Islet precursor cell (in vitro differentiated cells): ENCODE measurements around the gene TESMIN.

Source experiments
- DNase-seq: peaks from one replicate; pipeline ENCODE4 v3.0.0-alpha.2; 2018

The TESMIN gene

DNA sequence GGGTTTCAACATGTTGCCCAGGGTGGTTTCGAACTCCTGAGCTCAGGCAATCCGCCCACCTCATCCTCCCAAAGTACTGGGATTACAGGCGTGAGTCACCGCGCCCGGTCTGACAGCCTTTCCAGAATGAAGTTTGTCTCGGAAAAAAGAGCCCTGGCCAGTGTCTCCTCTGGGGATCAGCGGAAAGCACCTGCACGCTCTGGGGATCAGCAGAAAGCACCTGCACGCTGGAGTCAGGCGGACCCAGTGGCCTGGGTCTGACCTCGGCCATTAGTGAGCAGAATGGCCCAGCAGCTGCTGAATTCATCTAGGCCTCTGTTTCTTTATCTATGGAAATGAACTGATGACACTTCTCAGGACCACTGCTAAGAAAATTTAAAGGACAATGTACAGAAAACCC lies 10.5 kb upstream of the TESMIN start:
- DNase-seq = no peak

DNA sequence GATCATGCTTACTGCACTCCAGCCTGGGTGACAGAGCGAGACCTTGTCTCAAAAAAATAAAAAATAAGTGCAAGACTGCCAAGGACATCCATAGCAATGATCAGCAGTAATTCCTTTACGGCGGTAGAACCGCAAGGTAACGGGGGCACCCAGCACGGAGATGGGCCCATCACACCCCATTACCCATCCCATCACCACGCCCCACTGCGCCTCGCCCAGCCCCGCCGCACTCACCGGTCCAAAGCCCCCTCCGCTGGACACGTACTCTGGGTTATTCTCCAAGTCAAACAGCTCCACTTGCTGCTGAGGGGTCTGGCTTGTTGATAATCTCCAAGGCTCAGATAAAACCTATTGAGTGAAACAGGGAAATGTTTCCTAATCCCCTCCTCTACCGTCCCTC lies 8.7 kb upstream of the TESMIN start:
- no peak for DNase-seq

DNA sequence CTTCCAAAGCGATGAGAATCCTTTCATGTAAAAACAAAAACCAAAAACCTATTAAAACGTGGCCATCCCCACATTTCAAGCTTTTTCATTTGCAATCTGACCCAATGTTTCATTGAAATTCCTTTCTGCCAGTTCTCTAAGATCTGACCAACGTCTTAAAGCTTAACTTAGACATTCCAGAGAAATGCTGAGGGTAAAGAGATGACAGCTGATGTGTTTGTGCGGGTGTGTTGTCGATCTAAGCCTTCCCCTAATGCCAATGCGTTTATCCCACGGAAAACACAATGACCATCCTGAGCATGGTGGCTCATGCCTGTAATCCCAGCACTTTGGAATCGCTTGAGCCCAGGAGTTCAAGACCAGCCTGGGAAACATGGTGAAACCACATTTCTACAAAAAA lies 6.4 kb upstream of the TESMIN start:
- no peak for DNase-seq

DNA sequence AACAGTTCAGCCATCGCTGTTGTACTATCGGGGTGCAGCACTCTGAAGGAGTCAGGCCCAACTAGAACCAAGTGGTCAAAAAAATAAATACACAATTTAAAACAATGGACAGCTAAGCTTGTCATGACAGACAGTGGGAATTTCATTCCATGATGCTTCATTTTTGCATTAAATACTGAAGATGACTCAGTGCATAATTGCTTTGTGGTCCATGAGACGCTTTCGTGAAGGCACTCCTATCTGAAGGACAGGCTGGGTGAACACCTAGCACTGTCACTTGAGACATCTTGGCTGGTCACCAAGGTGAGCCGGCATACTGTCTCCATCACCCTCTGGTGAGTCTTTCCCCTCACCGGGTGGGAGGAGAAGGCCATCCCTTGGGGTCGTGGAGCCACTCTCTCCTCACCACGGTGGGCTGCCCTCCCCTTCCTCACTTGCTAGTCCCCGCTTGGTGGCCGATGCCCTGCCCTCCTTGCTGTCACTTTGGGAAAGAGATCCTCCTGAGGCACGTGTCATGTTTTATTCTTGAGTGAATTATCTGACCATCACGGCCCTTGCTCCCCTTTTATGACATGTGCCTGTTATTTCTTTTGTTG lies 4.9 kb upstream of the TESMIN start:
- no peak for DNase-seq

DNA sequence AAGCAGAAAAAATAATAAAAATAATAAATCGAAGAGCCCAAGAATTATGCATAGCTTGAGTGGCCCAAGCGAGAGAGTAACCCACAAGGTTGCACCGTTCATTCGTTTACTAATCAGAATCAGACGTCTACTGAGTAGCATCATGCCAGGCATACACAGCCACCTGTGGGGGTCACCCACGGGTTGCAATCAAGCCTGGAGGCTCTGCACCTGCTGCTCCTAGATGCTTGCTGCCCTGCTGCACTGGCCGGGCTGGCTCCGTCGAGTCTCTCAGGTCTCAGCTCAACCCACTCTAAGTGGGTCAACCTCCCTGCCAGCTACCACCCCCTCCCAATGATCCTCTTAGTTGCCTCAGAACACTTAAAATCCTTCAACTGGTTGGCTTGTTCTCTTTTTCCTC lies 2.0 kb upstream of the TESMIN start:
- DNase-seq = no peak

DNA sequence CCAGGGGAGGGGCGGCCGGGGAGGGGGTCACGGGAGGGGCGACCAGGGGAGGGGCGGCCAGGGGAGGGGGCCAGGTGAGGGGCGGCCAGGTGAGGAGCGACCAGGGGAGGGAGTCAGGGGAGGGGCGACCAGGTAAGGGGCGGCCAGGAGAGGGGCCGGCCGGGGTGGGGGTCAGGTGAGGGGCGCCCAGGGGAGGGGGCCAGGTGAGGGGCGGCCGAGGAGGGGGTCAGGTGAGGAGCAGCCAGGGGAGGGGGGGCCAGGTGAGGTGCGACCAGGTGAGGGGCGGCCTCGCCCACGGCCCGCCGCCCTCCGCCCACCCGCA lies 355 bp downstream of the TESMIN start:
- no peak for DNase-seq

DNA sequence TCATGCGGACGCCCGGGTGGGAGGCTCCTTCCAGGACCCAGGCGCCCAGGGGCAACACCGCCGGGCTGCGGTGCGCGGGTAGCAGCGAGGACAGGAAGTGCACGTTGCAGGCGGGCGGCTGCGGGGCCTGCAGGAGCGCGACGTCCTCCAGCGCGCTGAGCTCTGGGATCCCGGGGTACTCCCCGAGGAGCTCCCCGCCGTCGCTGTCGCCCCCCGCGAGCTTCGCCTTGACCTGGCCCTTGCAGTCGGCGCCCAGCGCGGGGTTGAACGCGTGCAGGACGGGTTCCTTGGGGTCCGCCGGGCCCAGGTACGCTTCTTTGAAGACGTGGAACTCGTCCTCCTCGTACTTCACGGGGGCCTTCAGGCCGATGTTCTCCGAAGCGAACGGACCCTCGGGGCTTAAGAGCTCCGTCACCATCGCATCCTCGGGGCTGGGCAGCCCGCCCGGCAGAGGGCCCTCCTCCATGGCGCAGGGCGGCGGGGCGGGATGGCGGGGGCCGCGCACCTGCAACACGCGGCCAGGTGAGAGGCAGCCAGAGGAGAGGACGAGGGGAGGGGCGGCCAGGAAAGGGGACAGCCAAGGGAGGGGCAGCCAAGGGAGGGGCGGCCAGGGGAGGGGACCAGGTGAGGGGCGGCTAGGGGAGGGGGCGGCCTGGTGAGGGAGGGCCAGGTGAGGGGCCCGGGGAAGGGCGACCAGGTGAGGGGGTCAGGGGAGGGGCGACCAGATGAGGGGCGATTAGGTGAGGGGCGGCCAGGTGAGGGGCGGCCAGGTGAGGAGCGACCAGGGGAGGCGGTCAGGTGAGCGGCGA lies 921 bp downstream of the TESMIN start:
- DNase-seq = peak; percentile 74

DNA sequence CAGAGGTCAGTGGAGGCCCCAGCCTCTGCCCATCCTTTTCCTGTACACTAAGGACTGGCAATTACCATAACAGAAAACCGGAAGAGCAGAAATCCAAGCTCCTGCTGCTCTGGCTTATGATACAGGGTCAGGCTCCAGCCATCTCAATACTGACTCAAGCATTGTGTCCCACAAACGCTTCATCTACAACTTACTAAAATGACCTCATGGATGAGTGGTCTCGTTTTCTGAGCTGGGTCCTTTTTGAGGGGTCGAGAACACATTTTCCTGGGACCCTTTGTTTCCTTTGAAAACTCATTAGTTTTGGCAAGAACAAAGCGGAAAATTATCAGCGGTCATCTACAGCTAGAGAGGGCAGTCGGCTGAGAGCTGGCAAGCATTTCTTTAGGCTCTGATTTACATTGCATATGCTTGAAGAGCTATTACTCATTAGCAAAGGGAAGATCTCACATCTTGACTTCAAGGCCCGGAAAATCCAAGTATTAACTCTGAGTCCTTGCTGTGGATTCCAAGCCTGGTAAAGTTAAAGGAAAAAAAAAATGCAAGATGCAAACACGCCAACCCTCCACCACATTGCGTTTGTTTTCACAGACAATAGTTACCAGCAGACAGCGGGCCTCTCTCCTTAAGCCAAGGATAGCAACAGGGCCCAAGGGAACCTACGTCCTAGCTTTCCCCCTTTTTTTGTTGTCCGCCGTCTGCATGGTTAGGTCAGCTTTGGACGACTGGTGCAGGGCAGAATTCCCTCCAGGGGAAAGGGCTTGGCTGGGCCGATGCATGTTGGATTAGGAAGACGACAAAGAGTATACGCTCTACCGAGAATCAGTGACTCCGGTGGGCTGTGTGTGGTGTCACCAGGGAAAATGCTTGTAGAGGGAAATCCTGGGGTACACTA lies 1.8 kb downstream of the TESMIN start:
- DNase-seq = peak; percentile 66

DNA sequence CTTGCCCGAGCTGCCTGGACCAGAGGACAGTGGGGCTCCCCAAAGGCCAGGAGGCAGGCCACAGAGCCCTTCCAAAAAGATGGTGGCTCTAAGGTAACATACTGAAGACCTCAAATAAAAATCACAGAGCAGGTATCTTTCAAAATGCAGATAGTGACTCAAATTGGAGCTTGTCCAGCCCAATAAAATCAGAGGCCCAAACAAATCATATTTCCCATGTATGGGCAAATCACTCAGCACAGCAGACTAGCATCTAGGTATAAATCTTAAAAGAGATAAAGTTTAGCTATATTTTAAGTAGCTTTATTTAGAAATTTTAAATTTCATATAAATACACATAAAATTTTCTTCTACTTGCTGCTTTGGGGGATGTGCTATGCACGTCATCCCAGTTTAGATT lies 3.3 kb downstream of the TESMIN start:
- no peak for DNase-seq

DNA sequence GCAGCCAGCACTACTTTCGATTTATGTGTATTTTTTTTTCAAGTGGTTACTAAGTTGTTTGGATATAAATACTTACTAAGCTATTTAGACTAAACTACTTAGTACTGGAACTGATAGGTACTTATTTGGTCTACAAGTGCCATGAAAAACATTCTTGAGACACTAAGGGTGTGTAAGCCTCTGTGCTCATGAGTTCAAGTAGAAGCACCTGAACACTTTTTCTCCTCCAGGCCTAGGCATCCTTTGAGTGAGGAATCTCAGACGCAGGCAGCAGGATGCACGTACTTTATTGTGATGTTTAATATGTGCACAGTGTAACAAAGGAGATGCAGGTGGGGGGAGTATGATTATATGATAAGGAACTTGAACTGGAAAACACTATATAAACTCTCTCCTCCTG lies 7.8 kb downstream of the TESMIN start:
- peak; percentile 8 for DNase-seq

DNA sequence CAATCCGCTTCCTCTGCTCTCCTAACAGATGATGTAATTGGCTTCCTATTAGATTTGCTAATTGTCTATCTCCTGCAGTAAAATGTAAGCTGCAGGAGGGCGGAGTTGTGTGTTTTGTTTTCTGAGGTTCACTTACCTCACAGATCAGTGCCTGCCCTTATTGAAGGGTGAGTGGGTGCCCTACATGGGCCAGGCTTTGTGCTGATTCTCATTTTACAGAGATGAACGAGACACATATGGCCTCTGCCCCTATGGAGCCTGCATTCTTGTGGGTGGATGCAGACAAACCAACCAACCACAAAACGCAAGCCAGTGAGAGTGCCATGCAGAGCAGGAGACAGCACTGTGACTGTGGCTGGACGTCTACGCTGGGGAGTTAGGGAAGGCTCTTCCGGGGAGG lies 9.9 kb downstream of the TESMIN start:
- peak; percentile 62 for DNase-seq

DNA sequence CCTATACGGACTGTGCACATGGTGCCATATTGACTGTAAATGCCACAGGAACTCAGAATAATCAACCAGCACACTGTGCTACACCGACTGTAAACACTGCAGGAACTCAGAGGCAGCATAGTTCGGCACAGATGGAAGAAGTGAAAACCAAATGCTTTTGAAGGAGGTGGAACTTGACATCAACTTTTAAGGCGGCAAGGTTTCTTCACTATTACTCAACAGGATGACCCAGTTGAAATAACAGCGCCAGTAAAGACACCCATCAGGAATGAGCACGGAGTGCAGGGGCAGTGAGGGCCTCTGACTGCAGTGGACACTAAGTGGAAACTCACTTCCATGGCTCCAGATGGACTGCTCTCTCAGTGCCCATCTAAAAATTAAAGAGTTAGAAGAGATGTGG lies 15.7 kb downstream of the TESMIN start:
- peak; percentile 8 for DNase-seq

DNA sequence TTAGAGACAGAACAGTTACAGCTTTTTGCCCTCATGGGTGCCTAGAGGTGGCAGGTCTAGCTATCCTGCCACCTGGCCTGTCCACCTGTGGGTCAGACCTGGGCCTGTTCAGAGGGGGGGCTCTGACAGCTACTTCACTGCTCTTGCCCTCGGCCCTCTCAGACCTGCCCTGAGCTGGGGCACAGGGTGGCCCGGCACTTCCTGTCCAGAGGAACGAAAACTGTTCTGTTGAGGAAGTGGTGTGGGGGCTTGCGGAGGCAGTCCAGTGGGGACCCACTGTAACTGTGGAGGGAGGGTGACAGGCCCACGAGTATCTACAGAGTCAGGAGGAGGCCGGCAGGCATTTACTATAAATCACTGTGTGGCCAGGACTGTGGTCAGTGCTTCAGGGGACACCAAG lies 16.2 kb downstream of the TESMIN start:
- DNase-seq = peak; percentile 25

DNA sequence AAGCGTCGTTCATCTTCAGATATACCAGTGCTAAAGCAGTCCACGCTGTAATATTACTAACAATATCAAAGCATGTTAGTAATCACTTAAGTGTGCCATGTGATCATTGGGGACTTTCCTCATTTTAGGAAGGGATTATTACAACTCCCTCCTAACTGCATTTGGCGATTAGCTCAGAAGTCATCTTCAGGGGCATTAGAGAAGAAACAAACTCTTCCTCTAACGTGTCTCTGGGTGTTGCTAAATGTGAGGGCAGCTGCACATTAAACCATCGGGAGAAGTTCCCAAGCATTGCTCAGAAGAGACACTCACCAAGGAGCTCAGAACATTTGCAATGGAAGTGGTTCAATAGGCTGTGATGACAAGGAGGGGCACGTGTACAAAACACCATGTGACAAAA lies 17.2 kb downstream of the TESMIN start:
- DNase-seq = peak; percentile 23

DNA sequence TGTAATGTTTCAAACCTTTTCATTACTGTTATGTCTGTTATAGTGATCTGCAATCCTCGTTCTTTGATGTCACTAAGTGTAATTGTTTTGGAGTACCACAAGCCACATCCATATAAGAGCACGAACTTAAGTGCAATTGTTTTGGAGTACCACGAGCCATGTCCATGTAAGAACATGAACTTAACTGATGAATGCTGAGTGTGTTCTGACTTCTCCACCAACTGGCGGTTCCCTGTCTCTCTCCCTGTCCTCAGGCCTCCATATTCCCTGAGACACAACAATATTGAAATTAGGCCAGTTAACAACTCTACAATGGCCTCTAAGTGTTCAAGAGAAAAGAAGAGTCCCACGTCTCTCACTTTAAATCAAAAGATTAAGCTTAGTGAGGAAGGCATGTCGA lies 23.5 kb downstream of the TESMIN start:
- DNase-seq = no peak

DNA sequence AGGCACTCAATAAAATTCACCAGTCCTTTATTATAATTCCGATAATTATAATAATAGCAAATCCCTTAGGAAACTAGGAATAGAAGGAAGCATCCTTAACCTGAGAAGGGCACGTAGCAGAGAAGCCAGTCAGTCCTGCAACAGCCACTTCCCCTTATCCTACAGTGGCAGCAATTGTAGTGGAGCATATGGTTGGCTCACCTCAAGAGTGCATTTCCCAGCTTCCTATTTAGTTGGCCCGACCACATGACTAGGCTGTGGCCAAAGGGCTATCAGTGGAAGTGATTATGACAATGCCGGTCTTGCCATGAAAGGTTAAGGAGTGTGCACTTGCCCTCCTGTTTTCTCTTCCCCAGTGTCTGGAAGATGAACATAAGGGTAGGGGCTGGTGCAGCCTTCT lies 27.0 kb downstream of the TESMIN start:
- no peak for DNase-seq

DNA sequence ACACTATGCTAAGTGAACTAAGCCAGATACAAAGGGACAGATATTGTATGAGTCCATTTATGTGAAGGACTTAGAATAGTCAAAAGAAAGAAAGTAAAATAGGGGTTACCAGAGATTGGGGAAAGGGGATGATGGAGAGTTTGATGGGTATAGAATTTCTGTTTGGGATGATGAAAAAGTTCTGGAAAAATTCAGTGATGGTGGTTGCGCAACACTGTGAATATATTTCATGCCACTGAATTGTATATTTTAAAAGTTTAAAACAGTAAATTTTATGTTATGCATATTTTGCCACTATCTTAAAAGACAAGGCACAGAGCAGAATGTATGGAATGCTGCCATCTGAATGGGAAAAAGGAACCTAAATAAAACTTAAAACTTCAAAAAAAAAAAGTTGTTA lies 29.2 kb downstream of the TESMIN start:
- no peak for DNase-seq

DNA sequence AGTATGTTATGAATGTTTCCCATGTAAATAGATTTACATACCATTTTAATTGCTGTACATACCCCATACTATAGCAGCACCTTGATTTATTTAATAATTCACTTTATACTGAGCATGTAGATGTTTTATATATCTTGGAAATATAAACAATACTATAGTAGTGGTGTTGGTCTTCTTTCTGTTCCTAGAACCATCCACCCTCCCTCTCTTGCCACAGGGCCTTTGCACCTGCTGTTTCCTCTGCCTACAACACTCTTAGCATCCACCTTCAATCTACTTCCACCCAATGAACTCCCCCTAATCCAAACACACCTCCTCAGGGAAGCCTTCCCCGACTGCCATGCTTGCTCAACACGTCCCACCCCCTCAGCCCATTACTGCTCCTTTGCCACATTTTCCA lies 30.2 kb downstream of the TESMIN start:
- DNase-seq = no peak

DNA sequence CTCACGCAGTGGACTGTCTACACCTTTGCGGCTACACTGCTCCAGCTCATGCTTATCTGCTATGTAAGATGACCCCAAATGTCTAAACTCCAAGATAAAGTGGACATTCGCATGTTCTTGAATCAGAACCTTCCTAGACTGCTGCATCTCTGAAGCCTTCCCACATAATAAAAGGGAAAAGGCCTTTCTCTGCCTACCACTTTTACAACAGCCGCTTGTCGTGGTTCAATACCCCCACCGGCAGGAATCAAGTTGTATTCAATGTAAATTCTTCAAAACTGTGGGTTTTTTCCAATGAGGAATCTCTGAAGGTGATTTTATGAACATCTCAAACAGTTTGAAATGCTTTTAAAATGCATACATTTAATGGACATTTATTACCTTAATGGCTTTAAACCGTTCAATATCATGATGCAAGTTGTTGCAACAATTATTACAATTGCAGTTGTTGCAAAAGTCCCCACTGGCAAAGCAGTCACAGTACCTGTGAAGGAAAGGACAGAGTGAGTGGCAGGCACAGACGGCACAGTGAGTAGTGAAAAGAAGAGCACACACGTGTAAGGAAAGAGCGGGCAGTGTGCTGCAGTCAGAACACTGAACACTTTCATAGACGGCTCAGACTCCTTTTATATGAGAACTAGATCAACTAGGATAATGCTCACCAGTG lies 35.7 kb downstream of the TESMIN start:
- no peak for DNase-seq

DNA sequence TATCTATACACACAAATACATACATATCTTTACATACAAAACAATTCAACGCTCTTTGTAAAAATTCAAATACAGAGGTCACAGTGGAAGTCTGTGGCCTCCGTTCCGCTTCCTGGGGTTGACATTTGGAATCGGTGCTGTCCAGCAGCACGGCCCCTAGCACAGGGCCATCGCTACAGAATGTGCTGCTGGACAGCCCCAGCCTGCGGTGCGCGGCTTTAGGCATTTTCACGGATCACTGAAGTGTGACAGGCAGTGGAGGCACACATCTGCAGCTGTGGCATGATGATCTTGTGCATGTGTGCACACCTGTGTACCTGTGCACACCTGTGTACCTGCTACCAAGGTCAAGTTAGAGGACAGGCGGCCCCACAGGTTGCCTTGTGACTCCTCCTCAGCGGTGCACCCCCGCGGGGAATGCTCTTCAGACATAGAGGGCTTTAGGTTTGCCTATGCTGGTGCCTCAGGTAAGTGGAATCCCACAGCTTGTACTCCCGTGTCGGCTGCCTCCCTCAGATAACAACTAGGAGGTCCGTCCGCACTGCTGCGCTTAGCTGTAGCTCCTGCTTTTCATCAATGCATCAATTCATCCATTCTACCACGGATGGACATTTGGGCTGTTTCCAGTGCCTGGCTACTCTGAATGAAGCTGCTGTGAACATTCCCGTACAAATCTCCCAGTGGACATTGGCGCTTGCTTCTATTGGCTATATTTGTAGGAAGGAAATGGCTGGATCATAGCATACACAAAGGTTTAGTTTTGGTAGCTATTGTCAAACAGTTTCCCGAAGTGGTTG lies 37.1 kb downstream of the TESMIN start:
- no peak for DNase-seq

DNA sequence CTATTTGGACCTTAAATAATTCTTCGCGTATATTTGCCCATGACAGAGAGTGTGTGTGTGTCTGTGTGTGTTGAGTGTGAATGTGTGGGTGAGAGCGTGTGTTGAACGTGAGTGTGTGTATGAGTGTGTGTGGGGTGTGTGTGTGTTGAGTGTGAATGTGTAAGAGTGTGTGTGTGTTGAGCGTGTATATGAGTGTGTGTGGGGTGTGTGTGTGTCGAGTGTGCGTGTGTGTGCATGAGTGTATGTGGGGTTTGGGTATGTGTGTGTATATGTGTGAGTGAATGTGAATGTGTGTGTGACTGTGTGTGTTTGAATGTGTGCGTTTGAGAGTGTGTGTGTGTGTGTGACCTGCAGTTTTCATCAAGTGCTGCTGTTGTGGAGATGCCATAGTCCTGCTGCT lies 40.2 kb downstream of the TESMIN start:
- DNase-seq = no peak

DNA sequence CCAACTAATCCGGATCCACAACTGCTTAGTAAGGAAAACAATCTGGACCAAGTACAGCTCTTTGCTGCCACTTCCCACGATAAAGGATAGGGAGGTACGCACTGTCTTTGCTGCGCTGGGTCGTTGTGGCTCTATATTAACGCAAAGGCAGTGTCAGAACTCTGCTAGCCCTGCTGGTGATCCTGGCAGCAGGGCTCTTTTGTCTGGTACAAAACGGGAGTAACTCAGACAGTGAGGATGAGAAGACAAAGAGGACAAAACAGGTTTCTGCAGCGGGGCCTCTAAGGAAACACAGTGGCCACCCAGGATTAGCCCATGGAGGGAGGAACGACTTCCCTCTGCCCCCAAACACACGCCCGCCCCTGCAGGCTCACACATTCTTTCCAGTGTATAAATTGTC lies 40.9 kb downstream of the TESMIN start:
- DNase-seq = no peak

DNA sequence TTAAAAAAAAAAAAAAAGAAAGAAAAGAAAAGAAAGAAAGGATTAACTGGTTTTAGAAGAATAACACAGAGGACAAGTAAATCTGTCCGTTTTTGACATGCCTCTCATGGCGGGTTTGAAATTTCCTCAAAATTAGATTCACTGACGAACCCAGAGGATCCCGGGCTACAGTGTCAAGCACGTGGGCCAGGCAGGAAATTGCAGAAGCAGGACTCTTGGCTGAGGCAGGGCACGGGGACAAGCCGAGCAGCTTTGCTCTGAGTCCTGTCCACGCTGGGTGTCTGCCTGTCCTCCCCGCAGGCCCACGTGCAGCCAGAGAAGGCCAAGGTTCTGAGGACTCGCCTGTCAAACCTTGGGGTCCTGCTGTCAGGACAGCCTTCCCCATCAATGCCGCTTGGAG lies 42.3 kb downstream of the TESMIN start:
- no peak for DNase-seq
